Measurements from ENCODE around the gene NECTIN2.
A peak's percentile ranks its signal among the peaks of the same experiment; 100 is the strongest.
"Not testable (repeated sequence)": the region's sequence is repeated elsewhere in the genome, so short reads cannot be mapped to it uniquely, and the experiment has no call there.

The NECTIN2 gene

GRCh38 chr19:44909775-44910174, 63.7 kb downstream of the NECTIN2 start:
- Histone ChIP-seq H2AFZ (ENCODE audit: low read length) (no peak overlapping the region), H3F3A (ENCODE audit: insufficient read depth, low read length) (no peaks in the 10 kb centered on the region), H3K4me3 (ENCODE audit: low read depth, low read length, poor library complexity, severe bottlenecking) (no peak overlapping the region), H3K9me2 (ENCODE audit: low read depth, low read length) (no peaks in the 10 kb centered on the region), H4K20me1 (ENCODE audit: insufficient read depth, low read length) (no peaks in the 10 kb centered on the region), H3K27me3 (ENCODE audit: insufficient read depth, low read length) (no peaks in the 10 kb centered on the region; the same call in 1 of the 2 replicates), H3K4me2 (ENCODE audit: low read length) (no peak overlapping the region), H3K79me2 (ENCODE audit: insufficient read depth, low read length) (no peaks in the 10 kb centered on the region), H3K36me3 (ENCODE audit: insufficient read depth, low read length) (no peaks in the 10 kb centered on the region), H3K9me3 (ENCODE audit: low read length) (no peaks in the 10 kb centered on the region), H3K27ac (ENCODE audit: low read depth, low read length, poor library complexity, severe bottlenecking) (no peak overlapping the region), H3K9ac (ENCODE audit: low read length) (no peak overlapping the region), H3K4me1 (ENCODE audit: insufficient read depth, low read length, severe bottlenecking) (no peaks in the 10 kb centered on the region)
- no peak for TF ChIP-seq CTCF (IDR thresholded peaks at IDR 0.05; ENCODE audit: low read length)
- TF ChIP-seq EZH2 (IDR thresholded peaks at IDR 0.05; ENCODE audit: borderline replicate concordance, low read length): no peak

- H4K20me1 ChIP-seq (ENCODE audit: insufficient read depth, low read length); H3K4me2 ChIP-seq (ENCODE audit: low read length); H3K4me3 ChIP-seq (ENCODE audit: low read depth, low read length, poor library complexity, severe bottlenecking); H3K9me2 ChIP-seq (ENCODE audit: low read depth, low read length); H3K27me3 ChIP-seq (ENCODE audit: insufficient read depth, low read length); H3K79me2 ChIP-seq (ENCODE audit: insufficient read depth, low read length); H2AFZ ChIP-seq (ENCODE audit: low read length); H3F3A ChIP-seq (ENCODE audit: insufficient read depth, low read length); H3K36me3 ChIP-seq (ENCODE audit: insufficient read depth, low read length); H3K4me1 ChIP-seq (ENCODE audit: insufficient read depth, low read length, severe bottlenecking); H3K9ac ChIP-seq (ENCODE audit: low read length); H3K27ac ChIP-seq (ENCODE audit: low read depth, low read length, poor library complexity, severe bottlenecking); H3K9me3 ChIP-seq (ENCODE audit: low read length): not testable (repeated sequence)
Observed at GRCh38 chr19:44911896-44912295, 65.8 kb downstream of the NECTIN2 start.

- Histone ChIP-seq H4K20me1 (ENCODE audit: insufficient read depth, low read length) (no peaks in the 10 kb centered on the region), H3K79me2 (ENCODE audit: insufficient read depth, low read length) (no peaks in the 10 kb centered on the region), H3K4me3 (ENCODE audit: low read depth, low read length, poor library complexity, severe bottlenecking) (no peak overlapping the region), H3K9ac (ENCODE audit: low read length) (no peak overlapping the region), H3K4me2 (ENCODE audit: low read length) (no peak overlapping the region), H3F3A (ENCODE audit: insufficient read depth, low read length) (no peaks in the 10 kb centered on the region), H2AFZ (ENCODE audit: low read length) (no peak overlapping the region), H3K9me2 (ENCODE audit: low read depth, low read length) (no peaks in the 10 kb centered on the region), H3K9me3 (ENCODE audit: low read length) (no peaks in the 10 kb centered on the region), H3K27ac (ENCODE audit: low read depth, low read length, poor library complexity, severe bottlenecking) (no peak overlapping the region), H3K36me3 (ENCODE audit: insufficient read depth, low read length) (no peaks in the 10 kb centered on the region), H3K4me1 (ENCODE audit: insufficient read depth, low read length, severe bottlenecking) (peaks cover 6% of the 10 kb centered on the region), H3K27me3 (ENCODE audit: insufficient read depth, low read length) (no peaks in the 10 kb centered on the region; the same call in 1 of the 2 replicates)
- TF ChIP-seq EZH2 (IDR thresholded peaks at IDR 0.05; ENCODE audit: borderline replicate concordance, low read length): no peak
- TF ChIP-seq CTCF (IDR thresholded peaks at IDR 0.05; ENCODE audit: low read length): no peak
Observed at GRCh38 chr19:44912854-44913253, 66.8 kb downstream of the NECTIN2 start.

- H2AFZ ChIP-seq (ENCODE audit: low read length); H3K4me3 ChIP-seq (ENCODE audit: low read depth, low read length, poor library complexity, severe bottlenecking); H4K20me1 ChIP-seq (ENCODE audit: insufficient read depth, low read length); H3K79me2 ChIP-seq (ENCODE audit: insufficient read depth, low read length); H3K27ac ChIP-seq (ENCODE audit: low read depth, low read length, poor library complexity, severe bottlenecking); H3K9me2 ChIP-seq (ENCODE audit: low read depth, low read length); H3K27me3 ChIP-seq (ENCODE audit: insufficient read depth, low read length); H3K9ac ChIP-seq (ENCODE audit: low read length); H3K4me2 ChIP-seq (ENCODE audit: low read length); H3K36me3 ChIP-seq (ENCODE audit: insufficient read depth, low read length); H3K4me1 ChIP-seq (ENCODE audit: insufficient read depth, low read length, severe bottlenecking); H3F3A ChIP-seq (ENCODE audit: insufficient read depth, low read length); H3K9me3 ChIP-seq (ENCODE audit: low read length): not testable (repeated sequence)
Observed at GRCh38 chr19:44913512-44914432, 67.7 kb downstream of the NECTIN2 start.

GRCh38 chr19:44914433-44915206, 68.5 kb downstream of the NECTIN2 start, which contains the start of gene APOC1:
TSS of gene APOC1 (plus strand) at chr19:44914608. CDS start at chr19:44914892, 284 bp downstream.
- peak within 1 kb of the TSS; percentile 20 for H3K4me2 ChIP-seq (ENCODE audit: low read length)
- not testable (repeated sequence) for H3K9me2 ChIP-seq (ENCODE audit: low read depth, low read length); H3K27ac ChIP-seq (ENCODE audit: low read depth, low read length, poor library complexity, severe bottlenecking); H3F3A ChIP-seq (ENCODE audit: insufficient read depth, low read length); H4K20me1 ChIP-seq (ENCODE audit: insufficient read depth, low read length); H3K4me1 ChIP-seq (ENCODE audit: insufficient read depth, low read length, severe bottlenecking); H3K79me2 ChIP-seq (ENCODE audit: insufficient read depth, low read length); H2AFZ ChIP-seq (ENCODE audit: low read length); H3K9me3 ChIP-seq (ENCODE audit: low read length); H3K27me3 ChIP-seq (ENCODE audit: insufficient read depth, low read length); H3K4me3 ChIP-seq (ENCODE audit: low read depth, low read length, poor library complexity, severe bottlenecking); H3K9ac ChIP-seq (ENCODE audit: low read length); H3K36me3 ChIP-seq (ENCODE audit: insufficient read depth, low read length)
